Hippocampal formation (tissue), 2 donors: ENCODE data around the gene GFPT1.

Experiments used
- DNase-seq, 2 donors: peaks; one replicate each; lab custom pipeline; 2025; lab: John Stamatoyannopoulos, UW

Gene GFPT1

DNA sequence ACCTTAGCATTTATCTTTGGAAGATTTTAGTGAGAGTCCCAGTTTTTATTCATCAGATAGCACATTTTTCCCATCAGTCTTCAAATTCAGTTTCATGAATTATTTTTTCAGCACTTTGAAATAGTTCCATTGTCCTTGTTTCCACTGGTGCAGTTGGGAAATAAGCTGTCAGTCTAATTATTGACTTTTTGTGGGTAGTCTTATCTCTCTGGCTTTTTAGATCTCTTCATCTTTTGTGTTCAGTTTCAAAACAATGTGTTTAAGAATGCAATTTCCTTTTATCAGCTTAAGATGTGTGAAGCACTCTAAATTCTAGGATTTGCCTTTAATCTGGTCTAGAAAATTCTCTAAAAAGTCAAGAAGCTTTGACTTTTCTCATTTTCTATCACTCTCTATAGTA is 70.5 kb downstream of the GFPT1 start:
- DNase-seq: no peak

GRCh38 chr2:69315160-69315761 is 71.8 kb downstream of the GFPT1 start:
- no peak for DNase-seq

DNA sequence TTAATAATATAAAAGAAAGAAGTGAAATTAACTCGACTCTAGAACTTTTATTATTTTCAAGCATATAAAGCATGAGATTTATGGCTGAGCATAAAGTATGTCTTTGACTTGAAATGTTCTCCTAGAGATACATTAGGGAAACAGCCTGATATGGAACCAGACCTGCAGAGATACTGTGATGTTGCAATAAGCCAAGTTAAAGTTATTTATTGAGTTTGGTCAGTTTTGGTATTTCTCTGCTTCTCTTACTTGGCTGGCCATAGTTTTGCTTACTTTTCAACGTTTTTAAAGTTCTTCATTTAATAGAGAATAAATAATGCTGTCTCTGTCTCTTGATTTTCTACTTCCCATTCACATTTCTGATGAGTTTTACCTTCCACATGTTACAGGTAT is 76.0 kb downstream of the GFPT1 start:
- no peak for DNase-seq

- no peak for DNase-seq
These were observed 76.7 kb downstream of the GFPT1 start for GRCh38 chr2:69310111-69311023.

- no peak for DNase-seq
These were observed 77.5 kb downstream of the GFPT1 start for GRCh38 chr2:69309351-69310110.

GRCh38 chr2:69308338-69308737 is 78.7 kb downstream of the GFPT1 start:
- DNase-seq: no peak

DNA sequence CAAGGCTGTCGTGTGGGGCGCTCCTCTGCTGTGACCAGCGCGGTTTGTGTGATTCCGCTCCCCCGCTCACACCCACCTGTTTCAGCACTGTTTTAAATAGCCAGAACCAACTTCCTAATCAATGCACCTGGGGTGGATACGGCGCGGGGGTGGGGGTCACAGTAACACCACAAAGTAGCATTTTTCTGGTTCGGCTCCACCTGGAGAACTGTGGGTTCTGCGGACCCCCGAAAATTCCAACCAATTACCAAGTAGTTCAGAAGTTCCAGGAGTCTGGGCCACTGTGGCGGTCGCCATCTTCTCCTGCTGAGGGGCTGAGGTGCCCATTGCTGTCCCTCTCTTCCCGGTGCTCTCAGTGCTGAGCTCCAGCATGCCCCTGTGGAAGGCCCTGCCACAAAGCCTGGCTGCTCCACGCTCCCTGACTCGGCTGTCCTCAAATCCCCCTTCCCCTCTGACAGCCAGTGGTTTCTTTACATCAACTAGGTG is 79.4 kb downstream of the GFPT1 start:
- no peak for DNase-seq

GRCh38 chr2:69306822-69307578 is 80.0 kb downstream of the GFPT1 start:
- DNase-seq: peak; percentile 45 to 58

- no peak for DNase-seq
These were observed 80.6 kb downstream of the GFPT1 start for GRCh38 chr2:69306393-69306821.

DNA sequence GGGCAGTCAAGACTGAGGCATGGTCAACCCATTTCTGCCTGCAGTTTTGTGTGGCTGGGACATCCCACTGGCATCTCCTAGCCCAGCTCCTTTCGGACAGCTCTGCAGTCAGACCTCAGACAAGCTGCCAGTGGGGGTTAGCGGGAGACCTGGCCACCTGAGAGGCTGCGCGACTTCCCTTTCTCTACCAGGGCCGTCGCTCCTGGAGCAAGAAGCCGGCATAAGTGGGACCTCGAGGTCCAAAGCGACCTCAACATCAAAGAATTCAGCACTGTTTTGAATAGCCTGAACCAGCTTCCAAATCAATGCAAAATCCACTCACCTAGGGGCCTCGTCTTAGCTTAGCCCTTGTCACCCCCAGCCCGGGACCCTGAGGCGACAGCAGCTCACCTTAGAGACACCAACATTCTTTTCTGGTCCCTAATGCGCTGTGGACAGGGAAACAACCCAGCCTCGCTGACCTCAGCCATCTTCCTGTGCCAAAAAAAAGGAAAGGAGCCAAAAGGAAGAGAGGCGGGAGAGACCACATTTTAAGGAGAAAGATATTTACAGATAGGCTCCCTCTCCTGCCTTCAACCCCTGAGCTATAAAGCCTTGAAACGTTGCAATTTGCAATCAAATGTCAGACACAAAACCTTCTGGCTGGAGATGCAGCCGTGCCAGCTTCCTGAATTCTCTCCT is 81.2 kb downstream of the GFPT1 start:
- DNase-seq: no peak

GRCh38 chr2:69305166-69305565 is 81.9 kb downstream of the GFPT1 start:
- no peak for DNase-seq

DNA sequence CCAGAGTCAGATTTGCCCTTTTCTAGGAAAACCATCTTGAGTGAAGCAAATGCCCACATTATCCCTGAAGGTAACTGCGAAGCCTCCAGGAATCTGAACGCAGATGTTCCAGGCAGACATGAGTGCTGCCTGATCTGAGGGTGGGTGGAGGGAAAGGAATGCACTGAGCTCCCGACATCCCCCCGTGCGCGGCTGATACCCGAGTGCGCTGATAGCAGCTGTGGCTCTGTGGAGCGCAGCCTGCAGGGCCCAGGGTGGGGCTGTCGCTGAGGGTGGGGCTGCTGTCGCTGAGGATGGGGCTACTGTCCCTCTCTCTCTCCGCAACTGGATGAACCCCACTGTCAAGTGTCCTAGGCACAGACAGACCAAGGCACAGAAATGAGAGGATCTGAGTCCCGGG is 82.4 kb downstream of the GFPT1 start:
- DNase-seq: no peak

GRCh38 chr2:69300650-69301049 is 86.4 kb downstream of the GFPT1 start:
- no peak for DNase-seq

DNA sequence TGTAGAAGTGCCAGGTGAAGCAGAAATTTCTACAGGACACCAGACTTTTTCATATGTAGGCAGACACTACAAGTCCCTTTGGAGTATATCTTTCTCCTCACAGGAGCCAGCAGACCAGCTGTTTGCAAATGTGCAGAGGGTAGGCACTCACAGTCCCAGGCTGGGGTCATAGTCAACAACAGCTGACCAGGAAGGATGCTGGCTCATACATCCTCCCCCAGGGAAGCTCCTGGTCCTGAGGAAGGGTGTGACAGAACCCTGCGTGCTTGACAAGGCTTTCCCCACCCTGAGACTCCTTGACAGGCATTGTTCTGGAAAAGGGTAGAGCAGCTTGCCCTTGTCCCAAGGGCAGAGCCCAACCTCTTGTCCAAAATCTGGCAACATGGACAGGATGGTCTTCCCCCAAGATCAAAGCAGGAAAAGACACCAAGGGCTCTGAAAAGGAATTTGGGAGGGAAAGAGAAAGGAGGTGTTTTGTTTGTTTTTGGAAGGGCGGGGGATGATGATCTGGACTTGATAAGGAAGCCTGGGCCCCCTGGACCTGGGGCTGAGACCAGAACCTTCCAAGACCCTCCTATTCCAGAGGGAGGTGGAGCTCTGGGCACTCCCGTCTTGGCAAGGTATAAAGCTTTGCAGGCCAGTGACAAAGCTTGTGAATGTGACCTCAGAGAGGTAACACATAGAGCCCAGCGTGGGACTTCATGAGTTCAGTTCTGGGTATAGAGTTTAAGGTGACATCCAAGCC is 87.1 kb downstream of the GFPT1 start:
- DNase-seq: no peak

DNA sequence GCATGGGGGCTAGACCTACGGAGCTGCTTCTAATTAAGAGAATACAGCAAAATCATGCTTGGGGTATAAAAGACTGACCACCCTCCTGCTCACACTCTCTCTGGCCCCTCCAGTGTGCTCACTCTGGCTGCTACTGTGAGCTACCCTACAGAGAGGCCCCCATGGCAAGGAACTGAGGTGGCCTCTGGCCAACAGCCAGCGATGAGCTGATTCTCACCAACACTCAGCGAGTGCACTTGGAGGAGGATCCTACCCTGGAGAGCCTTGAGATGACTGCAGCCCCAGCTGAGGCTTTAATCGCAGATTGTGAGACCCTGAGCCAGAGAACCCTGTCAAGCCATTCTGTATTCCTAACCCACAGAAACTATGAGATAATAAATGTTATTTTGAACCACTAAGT is 88.2 kb downstream of the GFPT1 start:
- no peak for DNase-seq

DNA sequence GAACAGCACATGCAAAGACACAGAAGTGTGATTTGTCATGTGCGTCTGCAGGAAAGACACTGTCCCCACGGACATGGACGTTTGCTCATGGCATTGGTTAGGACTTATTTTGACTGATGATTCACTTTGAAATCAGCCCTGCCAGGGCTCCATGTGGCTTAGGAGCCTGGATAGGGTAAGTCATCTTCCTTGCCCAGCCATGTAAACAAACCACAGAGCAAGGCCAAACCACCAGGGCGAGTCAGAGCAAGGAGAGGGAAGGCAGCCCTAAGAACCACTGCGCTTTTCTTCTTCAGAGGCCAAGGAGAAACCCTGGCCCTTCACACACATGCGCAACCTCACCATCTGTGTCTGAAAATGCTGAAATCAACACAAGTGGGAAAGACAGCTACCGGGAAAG is 88.8 kb downstream of the GFPT1 start:
- no peak for DNase-seq

- no peak for DNase-seq
These were observed 89.8 kb downstream of the GFPT1 start for GRCh38 chr2:69297216-69297615.

DNA sequence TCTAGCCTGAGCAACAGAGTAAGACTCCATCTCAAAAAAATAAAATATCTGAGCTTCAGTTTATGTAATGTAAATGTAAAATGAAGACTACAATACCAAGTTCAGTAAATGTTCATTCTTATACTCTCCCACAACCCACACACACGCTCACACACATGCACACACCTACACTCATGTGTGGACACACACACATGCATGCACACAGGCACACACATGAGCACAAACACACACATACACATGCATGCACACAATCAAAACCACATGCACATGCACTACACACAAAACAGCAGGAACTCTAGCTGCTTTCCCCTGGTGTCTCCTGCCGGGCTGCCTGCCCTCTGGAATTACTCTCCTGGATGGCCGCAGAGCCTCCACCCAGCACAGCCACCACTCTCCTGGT is 90.6 kb downstream of the GFPT1 start:
- no peak for DNase-seq

GRCh38 chr2:69292256-69292655 is 94.8 kb downstream of the GFPT1 start:
- DNase-seq: no peak

- DNase-seq: no peak
These were observed 95.3 kb downstream of the GFPT1 start for GRCh38 chr2:69291721-69292120.
